ENCODE results near the gene PRKCE.

- TF ChIP-seq CTCF (IDR thresholded peaks at IDR 0.05 in 2 of 3, conservative IDR thresholded peaks at IDR 0.05 in 1 of 3; ENCODE audit: borderline replicate concordance in 1 of 3, insufficient read depth in 1 of 3, low read depth in 2 of 3, low read length in 2 of 3) (no peak), REST (IDR thresholded peaks at IDR 0.05; ENCODE audit: low read depth) (no peak), JUND (IDR thresholded peaks at IDR 0.05) (no peak), YY1 (IDR thresholded peaks at IDR 0.05; ENCODE audit: extremely low read depth, insufficient replicate concordance, low read depth, low read length) (no peak), CEBPB (IDR thresholded peaks at IDR 0.05; ENCODE audit: low read depth) (no peak), POLR2A (IDR thresholded peaks at IDR 0.05; ENCODE audit: borderline replicate concordance, extremely low read depth, insufficient read depth, insufficient read length) (no peak), EZH2 (IDR thresholded peaks at IDR 0.05) (no peak), POLR2AphosphoS5 (IDR thresholded peaks at IDR 0.05; ENCODE audit: low read depth, low read length) (no peak)
These were observed 324.5 kb downstream of the PRKCE start for GRCh38 chr2:45975752-45976517.
